B cell (primary cell): ENCODE results near the gene SMC6. TPM values are rescaled to one million over a fixed set of nuclear protein-coding genes. Genes with fewer than 3 reads are reported as not detected.
A peak's percentile ranks its signal among the peaks of the same experiment; 100 is the strongest.

Experiments
- ATAC-seq: fragments of 200-7000 bp; cut with Tn5 transposase; one replicate; pipeline ENCODE4 v1.10.0; 2021; ENCODE audit warnings: low read depth, mild to moderate bottlenecking, moderate number of reproducible peaks, moderate library complexity
- CTCF ChIA-PET: fragments of 350-600 bp; sonication (Branson Sonifier 250); formaldehyde crosslinking; loops from one replicate; lab custom pipeline; 2021; ENCODE audit warnings: antibody characterized with exemption, inconsistent platforms; lab: Charles Lee
- POLR2A ChIA-PET: fragments of 350-600 bp; sonication (Branson Sonifier 250); formaldehyde crosslinking; loops from one replicate; lab custom pipeline; 2021; ENCODE audit warnings: antibody characterized with exemption; lab: Charles Lee
- DNase-seq: peaks from one replicate; pipeline ENCODE4 v3.0.0; 2013
- H2AFZ ChIP-seq: 2 replicates; pipeline ENCODE4 v1.6.1; 2012; ENCODE audit warnings: mild to moderate bottlenecking, low read depth, low read length; ENCODE audit not compliant: insufficient read depth, poor library complexity, severe bottlenecking
- H3K27ac ChIP-seq, 2 donors: 1 replicate in 1 of 2; 2 replicates in 1 of 2; pipeline ENCODE4 v1.5.1; 2012 to 2013; ENCODE audit warnings: low read length in 2 of 2, mild to moderate bottlenecking in 2 of 2, moderate library complexity in 1 of 2
- H3K27me3 ChIP-seq, 4 experiments: fragments of 200-600 bp in 1 of 4; sonication (generic) in 1 of 4; replicated peaks in 1 of 4; 1 replicate in 2 of 4; 2 replicates in 2 of 4; pipeline versions ENCODE4 v1.6.1 to v1.7.0; 2013 to 2016; ENCODE audit warnings: low read length in 3 of 4, mild to moderate bottlenecking in 2 of 4, mixed read lengths in 1 of 4, moderate library complexity in 1 of 4; ENCODE audit not compliant: insufficient read depth in 4 of 4, control insufficient read depth in 3 of 4; ENCODE audit errors: control extremely low read depth in 1 of 4
- H3K36me3 ChIP-seq, 2 experiments: replicated peaks in 1 of 2; 1 replicate in 1 of 2; 2 replicates in 1 of 2; pipeline versions ENCODE4 v1.6.1 to v1.7.1; 2013; ENCODE audit warnings: low read length in 1 of 2; ENCODE audit not compliant: insufficient read depth in 2 of 2, control insufficient read depth in 1 of 2; ENCODE audit errors: control extremely low read depth in 1 of 2, extremely low read depth in 1 of 2
- H3K4me1 ChIP-seq, 2 donors: fragments of 200-600 bp in 1 of 2; sonication (generic) in 1 of 2; 1 replicate in 1 of 2; 2 replicates in 1 of 2; pipeline versions ENCODE4 v1.5.1 to v1.6.1; 2013 to 2017; ENCODE audit warnings: low read length in 2 of 2; ENCODE audit not compliant: control insufficient read depth in 2 of 2, insufficient read depth in 2 of 2
- H3K4me2 ChIP-seq: replicated peaks from 2 replicates; pipeline ENCODE3; 2012; ENCODE audit warnings: mild to moderate bottlenecking, low read depth, low read length; ENCODE audit not compliant: poor library complexity, severe bottlenecking
- H3K4me3 ChIP-seq, 5 experiments: fragments of 200-600 bp in 1 of 5; sonication (generic) in 1 of 5; 1 replicate in 3 of 5; 2 replicates in 2 of 5; pipeline versions ENCODE4 v1.5.1 to v1.7.0; 2011 to 2016; ENCODE audit warnings: low read length in 4 of 5, mild to moderate bottlenecking in 4 of 5, low read depth in 2 of 5, control low read depth in 1 of 5, moderate library complexity in 1 of 5; ENCODE audit not compliant: insufficient read depth in 1 of 5; ENCODE audit errors: control extremely low read depth in 1 of 5, extremely low read depth in 1 of 5
- H3K79me2 ChIP-seq: fragments of 200-600 bp; sonication (generic); one replicate; pipeline ENCODE4 v1.6.0; 2016; ENCODE audit warnings: low read length; ENCODE audit not compliant: control insufficient read depth, insufficient read depth
- H3K9ac ChIP-seq: fragments of 200-600 bp; sonication (generic); 2 replicates; pipeline ENCODE4 v1.6.1; 2017; ENCODE audit warnings: mild to moderate bottlenecking, low read length, moderate library complexity
- H3K9me3 ChIP-seq, 3 donors: one replicate each; pipeline versions ENCODE4 v1.6.1 to v1.7.1; 2013; ENCODE audit warnings: low read length in 2 of 3; ENCODE audit not compliant: control insufficient read depth in 2 of 3, insufficient read depth in 1 of 3; ENCODE audit errors: control extremely low read depth in 1 of 3
- H4K20me1 ChIP-seq: 2 replicates; pipeline ENCODE4 v1.6.0; 2012; ENCODE audit warnings: mild to moderate bottlenecking, low read length; ENCODE audit not compliant: insufficient read depth, control insufficient read depth, poor library complexity, severe bottlenecking
- H3K27ac Mint-ChIP-seq: one replicate; pipeline ENCODE4 v1.8.0; 2021; ENCODE audit warnings: mixed read lengths
- H3K27me3 Mint-ChIP-seq: one replicate; pipeline ENCODE4 v1.8.0; 2021; ENCODE audit warnings: mixed read lengths
- H3K4me1 Mint-ChIP-seq: one replicate; pipeline ENCODE4 v1.8.0; 2021; ENCODE audit warnings: mixed read lengths
- H3K4me3 Mint-ChIP-seq: one replicate; pipeline ENCODE4 v1.8.0; 2021; ENCODE audit warnings: mixed read lengths
- H3K9me3 Mint-ChIP-seq: one replicate; pipeline ENCODE4 v1.8.0; 2022; ENCODE audit warnings: mixed read lengths; ENCODE audit not compliant: insufficient read depth
- EZH2 ChIP-seq: IDR thresholded peaks from 2 replicates; pipeline ENCODE4 v1.6.1; 2012; ENCODE audit warnings: borderline replicate concordance, low read depth, mild to moderate bottlenecking, moderate library complexity, low read length; ENCODE audit not compliant: insufficient read depth, poor library complexity, severe bottlenecking
- WGBS: methylation state at CpG from one replicate; pipeline ENCODE4 v1.1.5; 2013; ENCODE audit warnings: missing lambda C conversion rate; ENCODE audit not compliant: insufficient coverage; 5-methylcytosine and 5-hydroxymethylcytosine counted together
- intact Hi-C: fragments of 100-400 bp; cut with micrococcal nuclease; formaldehyde crosslinking; loops from one replicate; pipeline ENCODE4 v1.10.0; 2022
- polyA minus RNA-seq: library from RNA; depleted of rRNA, polyadenylated mRNA; stranded (reverse); fragments of >200 nt; gene quantifications from 2 replicates; pipeline ENCODE4 v1.2.3, GENCODE V29; 2012
- polyA plus RNA-seq: library from polyadenylated mRNA; depleted of rRNA; stranded (reverse); fragments of >200 nt; gene quantifications from 2 replicates; pipeline ENCODE4 v1.2.3, GENCODE V29; 2012
- total RNA-seq, 2 donors: library from RNA; stranded (reverse); fragments of 120-200 nt in 1 of 2; gene quantifications; 1 replicate in 1 of 2; 2 replicates in 1 of 2; pipeline versions ENCODE4 v1.2.3 to v1.2.4, GENCODE V29; 2013 to 2022
- TF ChIP-seq, protein P1 (sequence below): fragments of 200-600 bp; IDR thresholded peaks from one replicate; pipeline ENCODE4 v1.8.0; 2022; ENCODE audit warnings: antibody characterized with exemption, mild to moderate bottlenecking

Gene SMC6, protein sequence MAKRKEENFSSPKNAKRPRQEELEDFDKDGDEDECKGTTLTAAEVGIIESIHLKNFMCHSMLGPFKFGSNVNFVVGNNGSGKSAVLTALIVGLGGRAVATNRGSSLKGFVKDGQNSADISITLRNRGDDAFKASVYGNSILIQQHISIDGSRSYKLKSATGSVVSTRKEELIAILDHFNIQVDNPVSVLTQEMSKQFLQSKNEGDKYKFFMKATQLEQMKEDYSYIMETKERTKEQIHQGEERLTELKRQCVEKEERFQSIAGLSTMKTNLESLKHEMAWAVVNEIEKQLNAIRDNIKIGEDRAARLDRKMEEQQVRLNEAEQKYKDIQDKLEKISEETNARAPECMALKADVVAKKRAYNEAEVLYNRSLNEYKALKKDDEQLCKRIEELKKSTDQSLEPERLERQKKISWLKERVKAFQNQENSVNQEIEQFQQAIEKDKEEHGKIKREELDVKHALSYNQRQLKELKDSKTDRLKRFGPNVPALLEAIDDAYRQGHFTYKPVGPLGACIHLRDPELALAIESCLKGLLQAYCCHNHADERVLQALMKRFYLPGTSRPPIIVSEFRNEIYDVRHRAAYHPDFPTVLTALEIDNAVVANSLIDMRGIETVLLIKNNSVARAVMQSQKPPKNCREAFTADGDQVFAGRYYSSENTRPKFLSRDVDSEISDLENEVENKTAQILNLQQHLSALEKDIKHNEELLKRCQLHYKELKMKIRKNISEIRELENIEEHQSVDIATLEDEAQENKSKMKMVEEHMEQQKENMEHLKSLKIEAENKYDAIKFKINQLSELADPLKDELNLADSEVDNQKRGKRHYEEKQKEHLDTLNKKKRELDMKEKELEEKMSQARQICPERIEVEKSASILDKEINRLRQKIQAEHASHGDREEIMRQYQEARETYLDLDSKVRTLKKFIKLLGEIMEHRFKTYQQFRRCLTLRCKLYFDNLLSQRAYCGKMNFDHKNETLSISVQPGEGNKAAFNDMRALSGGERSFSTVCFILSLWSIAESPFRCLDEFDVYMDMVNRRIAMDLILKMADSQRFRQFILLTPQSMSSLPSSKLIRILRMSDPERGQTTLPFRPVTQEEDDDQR
- total RNA-seq (111 and 124 TPM in 2 replicates), polyA plus RNA-seq (27.2 and 42.2 TPM in 2 replicates), polyA minus RNA-seq (17.2 and 28.3 TPM in 2 replicates)
- total RNA-seq (2013): 103 TPM

- H3K4me3 ChIP-seq: peak within 1 kb of the TSS; percentile 86 to 93 (median 92)
- H4K20me1 ChIP-seq: no peaks in the 10 kb centered on the region
- H3K36me3 ChIP-seq: no peaks in the 10 kb centered on the region
- H3K27me3 Mint-ChIP-seq: no peaks in the 10 kb centered on the region
- H3K4me1 Mint-ChIP-seq: peaks cover 52% of the 10 kb centered on the region
- H2AFZ ChIP-seq: peak within 1 kb of the TSS; percentile 85
- no peaks in the 10 kb centered on the region for H3K9me3 ChIP-seq
- under 1% methylated on average over 75 of the region's 76 CpGs for whole genome bisulfite sequencing
- H3K79me2 ChIP-seq: peaks cover 72% of the 10 kb centered on the region
- H3K27me3 ChIP-seq: no peaks in the 10 kb centered on the region
- peak; percentile 80 for ATAC-seq
- H3K4me2 ChIP-seq: peak within 1 kb of the TSS; percentile 91
- peaks cover 34 to 36% of the 10 kb centered on the region in 2 donors for H3K4me1 ChIP-seq
- peak within 1 kb of the TSS; percentile 81 for H3K4me3 Mint-ChIP-seq
- TF ChIP-seq EZH2: no peak
- TF ChIP-seq, protein P1, sequence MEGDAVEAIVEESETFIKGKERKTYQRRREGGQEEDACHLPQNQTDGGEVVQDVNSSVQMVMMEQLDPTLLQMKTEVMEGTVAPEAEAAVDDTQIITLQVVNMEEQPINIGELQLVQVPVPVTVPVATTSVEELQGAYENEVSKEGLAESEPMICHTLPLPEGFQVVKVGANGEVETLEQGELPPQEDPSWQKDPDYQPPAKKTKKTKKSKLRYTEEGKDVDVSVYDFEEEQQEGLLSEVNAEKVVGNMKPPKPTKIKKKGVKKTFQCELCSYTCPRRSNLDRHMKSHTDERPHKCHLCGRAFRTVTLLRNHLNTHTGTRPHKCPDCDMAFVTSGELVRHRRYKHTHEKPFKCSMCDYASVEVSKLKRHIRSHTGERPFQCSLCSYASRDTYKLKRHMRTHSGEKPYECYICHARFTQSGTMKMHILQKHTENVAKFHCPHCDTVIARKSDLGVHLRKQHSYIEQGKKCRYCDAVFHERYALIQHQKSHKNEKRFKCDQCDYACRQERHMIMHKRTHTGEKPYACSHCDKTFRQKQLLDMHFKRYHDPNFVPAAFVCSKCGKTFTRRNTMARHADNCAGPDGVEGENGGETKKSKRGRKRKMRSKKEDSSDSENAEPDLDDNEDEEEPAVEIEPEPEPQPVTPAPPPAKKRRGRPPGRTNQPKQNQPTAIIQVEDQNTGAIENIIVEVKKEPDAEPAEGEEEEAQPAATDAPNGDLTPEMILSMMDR: no peak
- H3K27ac Mint-ChIP-seq: peak within 1 kb of the TSS; percentile 87
- no peaks in the 10 kb centered on the region for H3K9me3 Mint-ChIP-seq
- peak within 1 kb of the TSS; percentile 94 to 96 for H3K27ac ChIP-seq
- peak within 1 kb of the TSS; percentile 87 for H3K9ac ChIP-seq
- ChIA-PET CTCF (interaction anchor here (0.7 to 1.3 kb wide), 4 partner anchors 13 to 77 kb away, joined by 3 to 4 read pairs (median 3); no protein-coding TSS in a partner anchor), POLR2A (interaction anchor here (0.7 to 1.9 kb wide), 6 partner anchors 46 to 124 kb away, joined by 3 to 14 read pairs (median 6); partner anchors contain the start of gene KCNS3)
- DNase-seq: peak; percentile 97
- intact Hi-C loops: loop anchor here (1.0 to 5.0 kb wide), 3 partner anchors 59 to 1092 kb away; no protein-coding TSS in a partner anchor
These were observed at the start of gene SMC6, which contains the start of gene GEN1 for GRCh38 chr2:17753803-17754663. SMC6 (minus strand) TSS chr2:17753810; CDS start chr2:17745946, 7,864 bp downstream. GEN1 (plus strand) TSS chr2:17754138; CDS start chr2:17759944, 5,806 bp downstream.
